HEK293 (cell line): Measurements from ENCODE around the gene TMEM184A.

Experiments used
- CTCF ChIA-PET: fragments of 350-600 bp; formaldehyde crosslinking; extraction: SDS; loops from one replicate; lab custom pipeline; 2021; ENCODE audit warnings: antibody characterized with exemption; lab: Yijun Ruan, JAX
- POLR2A ChIA-PET: fragments of 300-600 bp; formaldehyde crosslinking; extraction: SDS; loops from one replicate; lab custom pipeline; 2020; ENCODE audit warnings: antibody characterized with exemption, inconsistent platforms; lab: Yijun Ruan, JAX
- H3K27ac ChIP-seq: fragments of 200-500 bp; sonication (Bioruptor generic); 2 replicates; pipeline ENCODE4 v1.5.1; 2014; ENCODE audit warnings: low read depth, low read length, control low read depth, inconsistent platforms; ENCODE audit errors: extremely low read depth
- H3K36me3 ChIP-seq, 2 experiments: fragments of 200-500 bp in 1 of 2; sonication (Bioruptor generic) in 1 of 2; 1 replicate in 1 of 2; 2 replicates in 1 of 2; pipeline ENCODE4 v1.5.1; 2014 to 2017; ENCODE audit warnings: inconsistent platforms in 2 of 2, low read length in 2 of 2; ENCODE audit not compliant: control insufficient read depth in 2 of 2, insufficient read depth in 1 of 2
- H3K4me1 ChIP-seq: fragments of 200-500 bp; sonication (Bioruptor generic); 2 replicates; pipeline ENCODE4 v1.5.1; 2014; ENCODE audit warnings: mild to moderate bottlenecking, low read length, inconsistent platforms; ENCODE audit not compliant: control insufficient read depth, insufficient read depth
- H3K4me3 ChIP-seq: 2 replicates; pipeline ENCODE4 v1.5.1; 2011; ENCODE audit warnings: low read depth, mild to moderate bottlenecking, control low read depth, low read length, moderate library complexity
- H3K9me3 ChIP-seq: fragments of 200-500 bp; sonication (Bioruptor generic); 2 replicates; pipeline ENCODE4 v1.5.1; 2014; ENCODE audit warnings: low read depth, low read length, inconsistent platforms; ENCODE audit not compliant: control insufficient read depth, insufficient read depth
- EGR2 ChIP-seq: fragments of 450-650 bp; formaldehyde crosslinking; IDR thresholded peaks from 2 replicates; pipeline ENCODE4 v1.5.1; 2016; ENCODE audit warnings: low read depth, missing biosample characterization, missing genetic modification characterization
- GLIS1 ChIP-seq: fragments of 450-650 bp; formaldehyde crosslinking; IDR thresholded peaks from 2 replicates; pipeline ENCODE4 v1.5.1; 2016; ENCODE audit warnings: missing biosample characterization, missing genetic modification characterization
- GLIS2 ChIP-seq: fragments of 450-650 bp; formaldehyde crosslinking; IDR thresholded peaks from 2 replicates; pipeline ENCODE4 v1.5.1; 2016; ENCODE audit warnings: missing biosample characterization, missing genetic modification characterization
- KLF16 ChIP-seq: fragments of 450-650 bp; formaldehyde crosslinking; IDR thresholded peaks from 2 replicates; pipeline ENCODE4 v1.5.1; 2017; ENCODE audit warnings: missing biosample characterization, missing genetic modification characterization
- KLF8 ChIP-seq: fragments of 450-650 bp; formaldehyde crosslinking; IDR thresholded peaks from 2 replicates; pipeline ENCODE4 v1.5.1; 2016; ENCODE audit warnings: missing biosample characterization, missing genetic modification characterization
- OSR2 ChIP-seq: fragments of 450-650 bp; formaldehyde crosslinking; IDR thresholded peaks from 2 replicates; pipeline ENCODE4 v1.5.1; 2016; ENCODE audit warnings: missing biosample characterization, missing genetic modification characterization
- PRDM2 ChIP-seq: fragments of 450-650 bp; formaldehyde crosslinking; IDR thresholded peaks from 2 replicates; pipeline ENCODE4 v1.5.1; 2016; ENCODE audit warnings: missing biosample characterization, missing genetic modification characterization, borderline replicate concordance
- PRDM4 ChIP-seq: fragments of 450-650 bp; formaldehyde crosslinking; IDR thresholded peaks from 2 replicates; pipeline ENCODE4 v1.5.1; 2017; ENCODE audit warnings: missing biosample characterization, missing genetic modification characterization
- SP2 ChIP-seq: fragments of 450-650 bp; formaldehyde crosslinking; IDR thresholded peaks from 2 replicates; pipeline ENCODE4 v1.5.1; 2016; ENCODE audit warnings: missing biosample characterization, missing genetic modification characterization
- ZBTB20 ChIP-seq: fragments of 450-650 bp; formaldehyde crosslinking; IDR thresholded peaks from 2 replicates; pipeline ENCODE4 v1.5.1; 2016; ENCODE audit warnings: missing biosample characterization, missing genetic modification characterization
- ZBTB26 ChIP-seq: fragments of 450-650 bp; formaldehyde crosslinking; optimal IDR thresholded peaks from 2 replicates; pipeline ENCODE3; 2016; ENCODE audit warnings: missing biosample characterization, mild to moderate bottlenecking, missing genetic modification characterization
- ZBTB8A ChIP-seq: fragments of 450-650 bp; formaldehyde crosslinking; IDR thresholded peaks from 2 replicates; pipeline ENCODE4 v1.5.1; 2016; ENCODE audit warnings: missing biosample characterization, missing genetic modification characterization
- ZFHX2 ChIP-seq: fragments of 450-650 bp; formaldehyde crosslinking; conservative IDR thresholded peaks from 2 replicates; pipeline ENCODE4 v1.5.1; 2016; ENCODE audit warnings: missing biosample characterization, missing genetic modification characterization
- ZIC2 ChIP-seq: fragments of 450-650 bp; formaldehyde crosslinking; IDR thresholded peaks from 2 replicates; pipeline ENCODE4 v1.5.1; 2016; ENCODE audit warnings: missing biosample characterization, missing genetic modification characterization
- ZNF280D ChIP-seq: fragments of 450-650 bp; formaldehyde crosslinking; IDR thresholded peaks from 2 replicates; pipeline ENCODE4 v1.5.1; 2016; ENCODE audit warnings: missing biosample characterization, missing genetic modification characterization
- ZNF449 ChIP-seq: fragments of 450-650 bp; formaldehyde crosslinking; IDR thresholded peaks from 2 replicates; pipeline ENCODE4 v1.5.1; 2017; ENCODE audit warnings: missing biosample characterization, mild to moderate bottlenecking, missing genetic modification characterization, moderate library complexity
- ZNF473 ChIP-seq: fragments of 450-650 bp; formaldehyde crosslinking; IDR thresholded peaks from 2 replicates; pipeline ENCODE4 v1.5.1; 2017; ENCODE audit warnings: missing biosample characterization, missing genetic modification characterization

Gene TMEM184A

GRCh38 chr7:1531979-1532455 is 24.0 kb downstream of the TMEM184A start:
- Histone ChIP-seq H3K4me1 (peaks cover 20% of the 10 kb centered on the region), H3K9me3 (no peaks in the 10 kb centered on the region), H3K27ac (peak overlapping the region; percentile 62; the same call in 1 of the 2 replicates), H3K4me3 (peak overlapping the region; percentile 71), H3K36me3 (no peaks in the 10 kb centered on the region)
- CTCF ChIA-PET: interaction anchor here (0.6 to 2.4 kb wide), 3 partner anchors 25 to 722 kb away, joined by 3 to 11 read pairs (median 4); partner anchors contain the start of gene TMEM184A
- POLR2A ChIA-PET: interaction anchor here (0.7 to 2.0 kb wide), 5 partner anchors 12 to 58 kb away, joined by 3 to 17 read pairs (median 3); partner anchors contain the start of genes INTS1 and TMEM184A
- TF ChIP-seq PRDM4 (no peak), ZFHX2 (peak; percentile 32), EGR2 (tag by site-specific recombination) (peak; percentile 39; the same call in 1 of the 2 replicates)

- Histone ChIP-seq H3K9me3 (no peaks in the 10 kb centered on the region), H3K36me3 (no peaks in the 10 kb centered on the region), H3K27ac (peak overlapping the region; percentile 50; the same call in 1 of the 2 replicates), H3K4me3 (peak overlapping the region; percentile 71), H3K4me1 (peaks cover 17% of the 10 kb centered on the region)
- no peak for TF ChIP-seq ZBTB8A (tag by site-specific recombination)
- TF ChIP-seq EGR2 (tag by site-specific recombination): peak; percentile 27; the same call in 1 of the 2 replicates
- TF ChIP-seq ZNF280D (tag by site-specific recombination): no peak
- peak; percentile 55 for TF ChIP-seq ZBTB26
- TF ChIP-seq ZNF449 (tag by site-specific recombination): no peak
- TF ChIP-seq SP2 (tag by site-specific recombination): peak; percentile 34; the same call in 1 of the 2 replicates
- peak; percentile 83 for TF ChIP-seq OSR2 (tag by site-specific recombination)
- peak; percentile 56 for TF ChIP-seq ZIC2 (tag by site-specific recombination)
- TF ChIP-seq GLIS2: peak; percentile 85
- TF ChIP-seq ZNF473 (tag by site-specific recombination): no peak
- TF ChIP-seq KLF16 (tag by site-specific recombination): no peak
- peak; percentile 71 for TF ChIP-seq ZBTB20 (tag by site-specific recombination)
- TF ChIP-seq GLIS1 (tag by site-specific recombination): peak; percentile 17; the same call in 1 of the 2 replicates
- no peak for TF ChIP-seq PRDM2
- TF ChIP-seq KLF8 (tag by site-specific recombination): peak; percentile 13; the same call in 1 of the 2 replicates
- ChIA-PET CTCF (interaction anchor here (0.6 to 2.4 kb wide), 3 partner anchors 25 to 721 kb away, joined by 3 to 11 read pairs (median 4); partner anchors contain the start of gene TMEM184A), POLR2A (interaction anchor here (0.7 to 1.3 kb wide), 3 partner anchors 23 to 57 kb away, joined by 3 to 8 read pairs (median 3); partner anchors contain the start of gene INTS1)
Measured at GRCh38 chr7:1531263-1531978, 24.6 kb downstream of the TMEM184A start.
